ENCODE measurements around the gene PREB.

PREB gene

GRCh38 chr2:27133905-27134780 is at the start of gene PREB:
PREB (minus strand) TSS chr2:27134636; CDS start chr2:27134421, 215 bp downstream.
- peak; percentile 48 for TF ChIP-seq CTCF (IDR thresholded peaks at IDR 0.05; ENCODE audit: insufficient read depth, low read length, poor library complexity, severe bottlenecking)
- Histone ChIP-seq H3K36me3 (ENCODE audit: control insufficient read depth, insufficient read depth, low read length) (peaks cover 29% of the 10 kb centered on the region), H3K27me3 (replicated peaks; ENCODE audit: control insufficient read depth, insufficient read depth, low read length) (no peaks in the 10 kb centered on the region), H3K4me3 (replicated peaks; ENCODE audit: low read depth, low read length) (peak within 1 kb of the TSS; percentile 97)
- peak; percentile 98 for DNase-seq (ENCODE audit: extremely low read depth, insufficient read length)

GRCh38 chr2:27184115-27184514 is 49.7 kb upstream of the PREB start:
- no peaks in the 10 kb centered on the region for H3K36me3 ChIP-seq (ENCODE audit: control insufficient read depth, insufficient read depth, low read length)
- H3K4me3 ChIP-seq (replicated peaks; ENCODE audit: low read depth, low read length) = no peak overlapping the region
- no peak for TF ChIP-seq CTCF (IDR thresholded peaks at IDR 0.05; ENCODE audit: insufficient read depth, low read length, poor library complexity, severe bottlenecking)
- no peaks in the 10 kb centered on the region for H3K27me3 ChIP-seq (replicated peaks; ENCODE audit: control insufficient read depth, insufficient read depth, low read length)
- DNase-seq (ENCODE audit: extremely low read depth, insufficient read length) = no peak

- H3K36me3 ChIP-seq (ENCODE audit: control insufficient read depth, insufficient read depth, low read length) = no peaks in the 10 kb centered on the region
- DNase-seq (ENCODE audit: extremely low read depth, insufficient read length) = no peak
- no peak for TF ChIP-seq CTCF (IDR thresholded peaks at IDR 0.05; ENCODE audit: insufficient read depth, low read length, poor library complexity, severe bottlenecking)
- H3K27me3 ChIP-seq (replicated peaks; ENCODE audit: control insufficient read depth, insufficient read depth, low read length) = no peaks in the 10 kb centered on the region
- H3K4me3 ChIP-seq (replicated peaks; ENCODE audit: low read depth, low read length) = no peak overlapping the region
Measured at GRCh38 chr2:27182346-27182745, 47.9 kb upstream of the PREB start.

GRCh38 chr2:27179344-27180000 is 45.0 kb upstream of the PREB start:
- H3K36me3 ChIP-seq (ENCODE audit: control insufficient read depth, insufficient read depth, low read length) = no peaks in the 10 kb centered on the region
- no peak for DNase-seq (ENCODE audit: extremely low read depth, insufficient read length)

GRCh38 chr2:27178469-27178868 is 44.0 kb upstream of the PREB start:
- no peak for DNase-seq (ENCODE audit: extremely low read depth, insufficient read length)
- no peak overlapping the region for H3K4me3 ChIP-seq (replicated peaks; ENCODE audit: low read depth, low read length)
- H3K36me3 ChIP-seq (ENCODE audit: control insufficient read depth, insufficient read depth, low read length) = no peaks in the 10 kb centered on the region
- TF ChIP-seq CTCF (IDR thresholded peaks at IDR 0.05; ENCODE audit: insufficient read depth, low read length, poor library complexity, severe bottlenecking) = no peak
- no peaks in the 10 kb centered on the region for H3K27me3 ChIP-seq (replicated peaks; ENCODE audit: control insufficient read depth, insufficient read depth, low read length)

More at GRCh38 chr2:27179344-27180000, 45.0 kb upstream of the PREB start:
- TF ChIP-seq CTCF (IDR thresholded peaks at IDR 0.05; ENCODE audit: insufficient read depth, low read length, poor library complexity, severe bottlenecking) = no peak
- no peaks in the 10 kb centered on the region for H3K27me3 ChIP-seq (replicated peaks; ENCODE audit: control insufficient read depth, insufficient read depth, low read length)
- H3K4me3 ChIP-seq (replicated peaks; ENCODE audit: low read depth, low read length) = no peak overlapping the region
